Loucy (cell line): ENCODE data around the gene PAEP.

Experiments used
- CTCF ChIP-seq: fragments of 200-600 bp; sonication (generic); conservative IDR thresholded peaks from 2 replicates; pipeline ENCODE4 v1.5.1; 2014; ENCODE audit warnings: mild to moderate bottlenecking, antibody characterized with exemption, low read length
- EZH2phosphoT487 ChIP-seq: fragments of 200-600 bp; IDR thresholded peaks from 2 replicates; pipeline ENCODE4 v1.6.1; 2018; ENCODE audit warnings: antibody characterized with exemption, mild to moderate bottlenecking, moderate library complexity, borderline replicate concordance

- TF ChIP-seq CTCF (no peak), EZH2phosphoT487 (no peak)
Measured at GRCh38 chr9:135582966-135583687, 21.6 kb downstream of the PAEP start.
